Lower lobe of right lung (tissue), 2 donors: ENCODE results near the gene JAKMIP1. TPM values are rescaled to one million over a fixed set of nuclear protein-coding genes. Genes with fewer than 3 reads are reported as not detected.

Source experiments
- ATAC-seq, 2 donors: fragments of 200-7000 bp; cut with Tn5 transposase; one replicate each; pipeline ENCODE4 v1.9.1; 2020 to 2022; ENCODE audit warnings: mild to moderate bottlenecking in 2 of 2, moderate library complexity in 2 of 2
- DNase-seq: peaks from one replicate; pipeline ENCODE4 v3.0.0-alpha.2; 2020
- H3K27ac ChIP-seq: fragments of 200-600 bp; one replicate; pipeline ENCODE4 v1.8.0; 2022
- H3K27me3 ChIP-seq: fragments of 200-600 bp; one replicate; pipeline ENCODE4 v1.8.0; 2022; ENCODE audit warnings: low read depth
- H3K36me3 ChIP-seq: fragments of 200-600 bp; one replicate; pipeline ENCODE4 v1.8.0; 2022; ENCODE audit warnings: mild to moderate bottlenecking
- H3K4me1 ChIP-seq: fragments of 200-600 bp; one replicate; pipeline ENCODE4 v1.8.0; 2022
- H3K4me3 ChIP-seq: fragments of 200-600 bp; one replicate; pipeline ENCODE4 v1.8.0; 2022; ENCODE audit warnings: mild to moderate bottlenecking
- H3K9me3 ChIP-seq: fragments of 200-600 bp; one replicate; pipeline ENCODE4 v1.8.0; 2022
- CTCF ChIP-seq: fragments of 200-600 bp; IDR thresholded peaks from one replicate; pipeline ENCODE4 v1.8.0; 2022; ENCODE audit warnings: antibody characterized with exemption, mild to moderate bottlenecking
- intact Hi-C: fragments of 100-400 bp; cut with DNase I; formaldehyde crosslinking; loops from one replicate; pipeline ENCODE4 v1.11.0; 2022
- total RNA-seq: library from RNA; stranded (reverse); fragmentation: NEBNext Ultra II Directional; extraction: Animal tissue kit (Norgen Biotek cat#: 25700); gene quantifications from one replicate; pipeline ENCODE4 v1.2.1, GENCODE V29; 2021
- donor health status: DM: no; HTN: yes; CAD: no; lungs with severe emphysema.

JAKMIP1 gene
- total RNA-seq, 1 donor from 2014 or later: 0.65 TPM

- peaks cover 4% of the 10 kb centered on the region for H3K27me3 ChIP-seq
- intact Hi-C loops: no loop called here
These were observed 208.9 kb downstream of the JAKMIP1 start for GRCh38 chr4:5991405-5991804.

GRCh38 chr4:5990446-5991160 is 209.7 kb downstream of the JAKMIP1 start:
- Histone ChIP-seq H3K36me3 (no peaks in the 10 kb centered on the region), H3K9me3 (no peaks in the 10 kb centered on the region), H3K4me1 (no peaks in the 10 kb centered on the region), H3K27ac (no peak overlapping the region), H3K27me3 (peaks cover 4% of the 10 kb centered on the region), H3K4me3 (no peak overlapping the region)
- intact Hi-C loops: no loop called here
- DNase-seq: no peak
- TF ChIP-seq CTCF: no peak
- no peak for ATAC-seq

More at GRCh38 chr4:5991405-5991804, 208.9 kb downstream of the JAKMIP1 start:
- Histone ChIP-seq H3K9me3 (no peaks in the 10 kb centered on the region), H3K36me3 (no peaks in the 10 kb centered on the region), H3K4me1 (no peaks in the 10 kb centered on the region), H3K4me3 (no peak overlapping the region), H3K27ac (no peak overlapping the region)
- ATAC-seq (no peak), DNase-seq (no peak)
- no peak for TF ChIP-seq CTCF

- no peak for TF ChIP-seq CTCF
- Histone ChIP-seq H3K27ac (no peak overlapping the region), H3K36me3 (no peaks in the 10 kb centered on the region), H3K27me3 (peaks cover 2% of the 10 kb centered on the region), H3K9me3 (peaks cover 5% of the 10 kb centered on the region), H3K4me3 (no peak overlapping the region), H3K4me1 (no peaks in the 10 kb centered on the region)
- no peak for ATAC-seq
- intact Hi-C loops: no loop called here
- no peak for DNase-seq
These were observed 210.8 kb downstream of the JAKMIP1 start for GRCh38 chr4:5989236-5990225.

GRCh38 chr4:5988086-5988845 is 212.1 kb downstream of the JAKMIP1 start:
- Histone ChIP-seq H3K4me3 (no peak overlapping the region), H3K36me3 (no peaks in the 10 kb centered on the region), H3K4me1 (no peaks in the 10 kb centered on the region), H3K9me3 (peaks cover 10% of the 10 kb centered on the region), H3K27me3 (no peaks in the 10 kb centered on the region), H3K27ac (no peak overlapping the region)
- DNase-seq (no peak), ATAC-seq (no peak)
- intact Hi-C loops: no loop called here
- TF ChIP-seq CTCF: no peak

- ATAC-seq: no peak
- H3K27ac ChIP-seq: no peak overlapping the region
- H3K4me3 ChIP-seq: no peak overlapping the region
- intact Hi-C loops: no loop called here
- peaks cover 10% of the 10 kb centered on the region for H3K9me3 ChIP-seq
- H3K4me1 ChIP-seq: no peaks in the 10 kb centered on the region
- no peak for DNase-seq
- H3K36me3 ChIP-seq: no peaks in the 10 kb centered on the region
- no peak for TF ChIP-seq CTCF
- peaks cover 4% of the 10 kb centered on the region for H3K27me3 ChIP-seq
These were observed 215.5 kb downstream of the JAKMIP1 start for GRCh38 chr4:5984843-5985242.
